Measurements from ENCODE around the gene SSH3. TPM values are rescaled to one million over a fixed set of nuclear protein-coding genes. Genes with fewer than 3 reads are reported as not detected.

The SSH3 gene
- total RNA-seq, 1 donor from 2014 or later, result 37.7 TPM

- peak; percentile 26 for DNase-seq
- peak overlapping the region; percentile 99 for H3K4me3 ChIP-seq
- peaks cover 77% of the 10 kb centered on the region for H3K4me1 ChIP-seq
- peak overlapping the region; percentile 99 for H3K27ac ChIP-seq
- no peaks in the 10 kb centered on the region for H3K27me3 ChIP-seq (ENCODE audit: low read depth)
- H3K9me3 ChIP-seq, result no peaks in the 10 kb centered on the region
- ATAC-seq, result no peak
- no peak for TF ChIP-seq CTCF (IDR thresholded peaks at IDR 0.05)
- intact Hi-C loops (cut with DNase I), result no loop called here
- H3K36me3 ChIP-seq, result peaks cover 73% of the 10 kb centered on the region
Measured at GRCh38 chr11:67287355-67288197, 15.8 kb upstream of the SSH3 start.

- Histone ChIP-seq H3K27me3 (ENCODE audit: low read depth) (no peaks in the 10 kb centered on the region), H3K9me3 (no peaks in the 10 kb centered on the region), H3K36me3 (peaks cover 71% of the 10 kb centered on the region), H3K27ac (peak overlapping the region; percentile 99), H3K4me3 (peak overlapping the region; percentile 99), H3K4me1 (peaks cover 71% of the 10 kb centered on the region)
- DNase-seq (no peak), ATAC-seq (no peak)
- TF ChIP-seq CTCF (IDR thresholded peaks at IDR 0.05), result no peak
- intact Hi-C loops (cut with DNase I), result no loop called here
Measured at GRCh38 chr11:67288198-67288451, 15.2 kb upstream of the SSH3 start.

- no peaks in the 10 kb centered on the region for H3K9me3 ChIP-seq
- ATAC-seq (peak; percentile 90 to 91), DNase-seq (peak; percentile 96)
- peaks cover 69% of the 10 kb centered on the region for H3K4me1 ChIP-seq
- intact Hi-C loops (cut with DNase I), result no loop called here
- H3K4me3 ChIP-seq, result peak overlapping the region; percentile 99
- no peaks in the 10 kb centered on the region for H3K27me3 ChIP-seq (ENCODE audit: low read depth)
- H3K36me3 ChIP-seq, result peaks cover 71% of the 10 kb centered on the region
- TF ChIP-seq CTCF (IDR thresholded peaks at IDR 0.05), result no peak
- H3K27ac ChIP-seq, result peak overlapping the region; percentile 99
Measured at GRCh38 chr11:67288452-67289225, 14.7 kb upstream of the SSH3 start.

GRCh38 chr11:67289226-67289650 is 14.1 kb upstream of the SSH3 start, which contains the start of gene ANKRD13D:
TSS of gene ANKRD13D (plus strand) at chr11:67289303. CDS start at chr11:67289461, 158 bp downstream.
- Histone ChIP-seq H3K27ac (peak within 1 kb of the TSS; percentile 99), H3K27me3 (ENCODE audit: low read depth) (no peaks in the 10 kb centered on the region), H3K4me1 (peaks cover 63% of the 10 kb centered on the region), H3K4me3 (peak within 1 kb of the TSS; percentile 99), H3K9me3 (no peaks in the 10 kb centered on the region), H3K36me3 (peaks cover 70% of the 10 kb centered on the region)
- intact Hi-C loops (cut with DNase I), result no loop called here
- TF ChIP-seq CTCF (IDR thresholded peaks at IDR 0.05), result no peak
- DNase-seq (peak; percentile 74), ATAC-seq (no peak)

- Histone ChIP-seq H3K9me3 (no peaks in the 10 kb centered on the region), H3K27me3 (ENCODE audit: low read depth) (no peaks in the 10 kb centered on the region), H3K36me3 (peaks cover 70% of the 10 kb centered on the region), H3K27ac (peak overlapping the region; percentile 99), H3K4me3 (peak overlapping the region; percentile 99), H3K4me1 (peaks cover 57% of the 10 kb centered on the region)
- ATAC-seq, result peak; percentile 0 to 4
- intact Hi-C loops (cut with DNase I), result no loop called here
- TF ChIP-seq CTCF (IDR thresholded peaks at IDR 0.05), result no peak
- DNase-seq, result peak; percentile 54
Measured at GRCh38 chr11:67289651-67290479, 13.5 kb upstream of the SSH3 start.

All from lower lobe of right lung (tissue), 2 donors.